A549 (cell line): ENCODE data around the gene COMMD6. TPM values are rescaled to one million over a fixed set of nuclear protein-coding genes. Genes with fewer than 3 reads are reported as not detected.

Experiments
- ATAC-seq, 2 experiments: fragments of 200-7000 bp in 1 of 2; fragments of >200 bp in 1 of 2; cut with Nextera tagmentation in 1 of 2; cut with Tn5 transposase in 1 of 2; 3 replicates each; pipeline versions ENCODE4 v1.8.0 to v1.9.1; 2018 to 2020; ENCODE audit warnings: mild to moderate bottlenecking in 1 of 2, moderate library complexity in 1 of 2
- CTCF ChIA-PET: fragments of 300-600 bp; sonication (Branson Sonifier 250); formaldehyde crosslinking; extraction: SDS; loops from one replicate; lab custom pipeline; 2021; ENCODE audit warnings: antibody characterized with exemption, inconsistent platforms; lab: Yijun Ruan, JAX
- POLR2A ChIA-PET: fragments of 350-600 bp; formaldehyde crosslinking; extraction: SDS; loops from one replicate; lab custom pipeline; 2021; ENCODE audit warnings: antibody characterized with exemption, inconsistent platforms; lab: Yijun Ruan, JAX
- DNase-seq, 2 experiments: peaks; one replicate each; pipeline versions ENCODE4 v3.0.0 to v3.0.0-alpha.2; 2011 to 2016; ENCODE audit warnings: low read depth in 1 of 2, low spot score in 1 of 2
- FAIRE-seq: peaks from 2 replicates; lab custom pipeline; 2011; peaks lifted over from hg19 to GRCh38; lab: Jason Lieb, UNC
- H3K27ac ChIP-seq, 2 experiments: fragments of >200 bp; sonication (Bioruptor Twin); formaldehyde crosslinking; 3 replicates each; pipeline ENCODE4 v1.5.1; 2016 to 2017
- H3K4me1 ChIP-seq: fragments of >200 bp; sonication (Bioruptor Twin); formaldehyde crosslinking; 3 replicates; pipeline ENCODE4 v1.6.1; 2016
- H3K4me2 ChIP-seq: fragments of >200 bp; sonication (Bioruptor Twin); formaldehyde crosslinking; 3 replicates; pipeline ENCODE4 v1.6.1; 2016
- H3K4me3 ChIP-seq: fragments of >200 bp; sonication (Bioruptor Twin); formaldehyde crosslinking; 3 replicates; pipeline ENCODE4 v1.5.1; 2016
- H3K9me3 ChIP-seq: fragments of >200 bp; sonication (Bioruptor Twin); formaldehyde crosslinking; 3 replicates; pipeline ENCODE4 v1.6.1; 2016
- BHLHE40 ChIP-seq: IDR thresholded peaks from 2 replicates; pipeline ENCODE4 v1.6.1; 2012; ENCODE audit warnings: low read depth, low read length, inconsistent platforms
- CBX8 ChIP-seq: fragments of 200-600 bp; sonication (generic); IDR thresholded peaks from 2 replicates; pipeline ENCODE4 v1.6.1; 2016
- EHF ChIP-seq: fragments of 250-450 bp; sonication (Bioruptor Pico); IDR thresholded peaks from 2 replicates; pipeline ENCODE4 v1.5.0; 2020; ENCODE audit warnings: mild to moderate bottlenecking
- ESRRA ChIP-seq: fragments of 150-350 bp; IDR thresholded peaks from 2 replicates; pipeline ENCODE4 v1.6.1; 2014; ENCODE audit warnings: mild to moderate bottlenecking, low read length, borderline replicate concordance
- FOSB ChIP-seq: fragments of 250-450 bp; sonication (Bioruptor Pico); IDR thresholded peaks from 2 replicates; pipeline ENCODE4 v1.5.0; 2020; ENCODE audit warnings: mild to moderate bottlenecking, moderate library complexity
- FOSL2 ChIP-seq, 2 experiments: fragments of 450-650 bp in 1 of 2; fragments of >200 bp in 1 of 2; sonication (Bioruptor Twin) in 1 of 2; formaldehyde crosslinking; IDR thresholded peaks; 2 replicates each; pipeline versions ENCODE4 v1.5.0 to v1.6.1; 2016 to 2020; ENCODE audit warnings: mild to moderate bottlenecking in 1 of 2, moderate library complexity in 1 of 2
- FOXS1 ChIP-seq: fragments of 250-450 bp; sonication (Bioruptor Pico); IDR thresholded peaks from 2 replicates; pipeline ENCODE4 v1.5.0; 2020; ENCODE audit warnings: mild to moderate bottlenecking, moderate library complexity
- GATA3 ChIP-seq: IDR thresholded peaks from 2 replicates; pipeline ENCODE4 v1.6.1; 2012; ENCODE audit warnings: borderline replicate concordance
- HEYL ChIP-seq: fragments of 250-450 bp; sonication (Bioruptor Pico); IDR thresholded peaks from 2 replicates; pipeline ENCODE4 v1.8.0; 2021; ENCODE audit warnings: mild to moderate bottlenecking, moderate library complexity
- JUN ChIP-seq, 2 experiments: fragments of >200 bp; sonication (Bioruptor Twin); formaldehyde crosslinking; IDR thresholded peaks; 2 replicates in 1 of 2; 3 replicates in 1 of 2; pipeline ENCODE4 v1.6.1; 2016 to 2017
- MYC ChIP-seq: IDR thresholded peaks from 2 replicates; pipeline ENCODE4 v1.6.1; 2012; ENCODE audit warnings: mild to moderate bottlenecking, inconsistent platforms, low read length, improper control_type of control experiment, borderline replicate concordance
- NPAS2 ChIP-seq: fragments of 250-450 bp; sonication (Bioruptor Pico); IDR thresholded peaks from 2 replicates; pipeline ENCODE4 v1.8.0; 2022; ENCODE audit warnings: mild to moderate bottlenecking, moderate library complexity, borderline replicate concordance
- PHF8 ChIP-seq: fragments of 200-600 bp; sonication (generic); IDR thresholded peaks from 2 replicates; pipeline ENCODE4 v1.6.1; 2016; ENCODE audit warnings: low read depth, mild to moderate bottlenecking, antibody characterized with exemption, moderate library complexity, borderline replicate concordance
- POLR2A ChIP-seq: IDR thresholded peaks from 2 replicates; pipeline ENCODE4 v1.6.1; 2012; ENCODE audit warnings: mild to moderate bottlenecking, low read length
- POLR2AphosphoS2 ChIP-seq: conservative IDR thresholded peaks from 2 replicates; pipeline ENCODE4 v1.6.1; 2012; ENCODE audit warnings: low read length, improper control_type of control experiment, inconsistent platforms
- RFX5 ChIP-seq: fragments of 450-650 bp; IDR thresholded peaks from 2 replicates; pipeline ENCODE4 v1.7.1; 2014; ENCODE audit warnings: antibody characterized with exemption, mild to moderate bottlenecking, moderate library complexity
- RNF2 ChIP-seq: fragments of 200-600 bp; sonication (generic); IDR thresholded peaks from 2 replicates; pipeline ENCODE4 v1.6.1; 2016; ENCODE audit warnings: low read depth, mild to moderate bottlenecking, antibody characterized with exemption, moderate library complexity, borderline replicate concordance
- SMC3 ChIP-seq: fragments of >200 bp; sonication (Bioruptor Twin); formaldehyde crosslinking; IDR thresholded peaks from 3 replicates; pipeline ENCODE4 v1.6.1; 2018; ENCODE audit warnings: inconsistent platforms
- SREBF2 ChIP-seq: fragments of 450-650 bp; IDR thresholded peaks from 2 replicates; pipeline ENCODE4 v1.6.1; 2014; ENCODE audit warnings: mild to moderate bottlenecking, moderate library complexity
- TP53 ChIP-seq: fragments of 250-450 bp; sonication (Bioruptor Pico); IDR thresholded peaks from 2 replicates; pipeline ENCODE4 v1.5.0; 2021; ENCODE audit warnings: mild to moderate bottlenecking, moderate library complexity
- ZC3H11A ChIP-seq: fragments of 450-650 bp; IDR thresholded peaks from 2 replicates; pipeline ENCODE4 v1.6.1; 2014; ENCODE audit warnings: antibody characterized with exemption, mild to moderate bottlenecking
- ZNF302 ChIP-seq: fragments of 250-450 bp; sonication (Bioruptor Pico); IDR thresholded peaks from 2 replicates; pipeline ENCODE4 v1.9.0; 2021; ENCODE audit warnings: inconsistent platforms, mild to moderate bottlenecking, moderate library complexity
- ZSCAN20 ChIP-seq: fragments of 250-450 bp; sonication (Bioruptor Pico); IDR thresholded peaks from 2 replicates; pipeline ENCODE4 v1.8.0; 2022; ENCODE audit warnings: mild to moderate bottlenecking, moderate library complexity
- WGBS: methylation state at CpG from one replicate; pipeline ENCODE4 v1.1.6; 2017; ENCODE audit errors: missing lambda C conversion rate; 5-methylcytosine and 5-hydroxymethylcytosine counted together
- polyA minus RNA-seq: library from RNA; depleted of rRNA, polyadenylated mRNA; stranded (reverse); fragments of >200 nt; gene quantifications from 2 replicates; pipeline ENCODE4 v1.2.3, GENCODE V29; 2011; rRNA and poly(A)+ RNA removed
- polyA plus RNA-seq, 4 experiments: library from polyadenylated mRNA; depleted of rRNA in 3 of 4; stranded (reverse); fragments of >200 nt; fragmentation: RNase III in 1 of 4; extraction: RNeasy Plus Mini Kit Qiagen cat#74134 plus additional on column Dnase treatment in 1 of 4; gene quantifications; 2 replicates in 3 of 4; 3 replicates in 1 of 4; pipeline ENCODE4 v1.2.3, GENCODE V29; 2011 to 2017
- TF ChIP-seq, protein P1 (sequence below): IDR thresholded peaks from 2 replicates; pipeline ENCODE4 v1.6.1; 2012
- TF ChIP-seq, protein P2 (sequence below): fragments of >200 bp; sonication (Bioruptor Twin); formaldehyde crosslinking; IDR thresholded peaks from 3 replicates; pipeline ENCODE4 v1.6.1; 2016
- TF ChIP-seq, protein P3 (sequence below): fragments of 450-650 bp; IDR thresholded peaks from 2 replicates; pipeline ENCODE4 v1.6.1; 2014; ENCODE audit warnings: antibody characterized with exemption
- TF ChIP-seq, protein P4 (sequence below): fragments of 250-450 bp; sonication (Bioruptor Pico); IDR thresholded peaks from 2 replicates; pipeline ENCODE4 v1.5.0; 2020; ENCODE audit warnings: low read depth, mild to moderate bottlenecking, moderate library complexity
- TF ChIP-seq, protein P5 (sequence below): IDR thresholded peaks from 2 replicates; pipeline ENCODE4 v1.6.1; 2012; ENCODE audit warnings: low read depth, borderline replicate concordance
- TF ChIP-seq, protein P6 (sequence below): fragments of >200 bp; sonication (Bioruptor Twin); formaldehyde crosslinking; IDR thresholded peaks from 3 replicates; pipeline ENCODE4 v1.5.1; 2016

Gene COMMD6
- polyA plus RNA-seq (2011; rRNA removed) = 206 and 227 TPM in 2 replicates
- polyA plus RNA-seq (2012; cell fraction: cytosol; rRNA removed) = 43.6 and 53.6 TPM in 2 replicates
- 11.2 and 15.5 TPM in 2 replicates for polyA plus RNA-seq (2012; cell fraction: nucleus; rRNA removed)
- 215 to 245 TPM (median 225 TPM) in 3 replicates for polyA plus RNA-seq (2017; fragmentation: RNase III; extraction: RNeasy Plus Mini Kit Qiagen cat#74134 plus additional on column Dnase treatment)
- polyA minus RNA-seq = 22.0 and 49.0 TPM in 2 replicates

DNA sequence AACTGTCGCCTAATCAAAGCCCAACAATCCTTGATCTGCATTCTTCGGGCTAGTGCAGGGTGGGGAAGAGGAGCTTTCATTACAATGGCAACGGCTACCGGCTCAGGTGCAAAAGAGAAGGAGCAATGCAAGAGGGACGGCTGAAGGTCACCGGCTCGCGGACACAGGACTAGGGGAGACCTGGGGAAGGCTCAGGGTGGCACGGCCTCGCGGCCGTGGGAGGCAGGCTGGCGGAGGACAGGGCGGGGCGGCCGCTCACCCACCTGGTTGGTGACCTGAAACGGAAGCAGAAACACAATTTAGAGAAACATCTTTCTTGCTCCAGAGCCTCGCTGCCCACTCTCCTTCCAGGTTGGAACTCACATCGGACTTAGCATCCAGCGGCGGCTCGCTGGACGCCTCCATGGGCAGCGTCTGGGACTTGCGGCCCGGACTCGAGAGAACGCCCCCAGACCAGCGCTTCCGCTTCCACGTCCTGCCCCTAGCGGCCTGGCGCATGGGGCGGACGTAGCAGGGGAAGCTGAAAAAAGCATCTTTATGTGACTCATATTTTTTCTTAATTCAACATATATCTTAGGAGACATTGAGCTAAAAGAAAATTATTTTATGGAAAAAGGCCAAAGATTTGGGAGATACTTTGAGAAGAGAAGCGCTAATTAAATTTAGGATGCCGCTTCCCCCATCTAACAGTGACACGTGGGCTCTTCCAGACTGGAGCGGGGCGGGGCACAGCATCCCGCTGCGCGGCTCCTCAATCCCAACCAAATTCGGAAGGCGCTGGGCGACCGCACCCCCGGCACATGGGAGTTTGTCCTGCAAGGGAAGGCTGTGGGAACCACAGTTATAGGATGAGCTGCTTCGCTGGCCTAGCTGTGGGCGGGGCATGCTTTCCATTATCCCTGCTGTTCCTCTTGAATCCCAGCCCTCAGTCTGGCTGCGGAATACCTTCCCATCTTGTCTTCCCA is at the start of gene COMMD6:
Gene COMMD6 (minus strand): TSS at position 441 of the 965 bp plus-strand sequence. CDS start 36 bp downstream, at position 405.
- CTCF ChIA-PET = interaction anchor here (0.7 kb wide), 1 partner anchor 55 kb away, joined by 3 read pairs; the partner anchor contains the start of gene TBC1D4
- Histone ChIP-seq H3K27ac (peak within 1 kb of the TSS; percentile 90 to 94), H3K4me3 (peak within 1 kb of the TSS; percentile 88), H3K4me2 (peak within 1 kb of the TSS; percentile 99), H3K9me3 (peaks cover 2% of the 10 kb centered on the region; the same call in 1 of the 3 replicates)
- FAIRE-seq (no peak), ATAC-seq (peak; percentile 98)
- TF ChIP-seq SREBF2 (no peak), TP53 (CRISPR knock-in tag) (no peak), HEYL (no peak), ZC3H11A (no peak), BHLHE40 (peak; percentile 62; the same call in 1 of the 2 replicates), ESRRA (no peak), SMC3 (no peak), CBX8 (no peak), NPAS2 (CRISPR knock-in tag) (no peak), MYC (peak; percentile 47; the same call in 1 of the 2 replicates), FOSB (CRISPR knock-in tag) (no peak), RFX5 (no peak), ZSCAN20 (no peak), EHF (CRISPR knock-in tag) (no peak), FOXS1 (CRISPR knock-in tag) (no peak), ZNF302 (CRISPR knock-in tag) (no peak), JUN (IDR thresholded peaks at IDR 0.05) (peak; percentile 40 to 67; a peak in 4 of 5 replicates), RNF2 (no peak), FOSL2 (IDR thresholded peaks at IDR 0.05) (no peak), FOSL2 (CRISPR knock-in tag; IDR thresholded peaks at IDR 0.05) (0 out of 2 replicates have a peak, but pooled peaks have one; percentile 13), POLR2A (peak; percentile 94), PHF8 (peak; percentile 78; the same call in 1 of the 2 replicates), POLR2AphosphoS2 (no peak), GATA3 (peak; percentile 69)
- TF ChIP-seq, protein P1, sequence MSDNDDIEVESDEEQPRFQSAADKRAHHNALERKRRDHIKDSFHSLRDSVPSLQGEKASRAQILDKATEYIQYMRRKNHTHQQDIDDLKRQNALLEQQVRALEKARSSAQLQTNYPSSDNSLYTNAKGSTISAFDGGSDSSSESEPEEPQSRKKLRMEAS = peak; percentile 83
- TF ChIP-seq, protein P2, sequence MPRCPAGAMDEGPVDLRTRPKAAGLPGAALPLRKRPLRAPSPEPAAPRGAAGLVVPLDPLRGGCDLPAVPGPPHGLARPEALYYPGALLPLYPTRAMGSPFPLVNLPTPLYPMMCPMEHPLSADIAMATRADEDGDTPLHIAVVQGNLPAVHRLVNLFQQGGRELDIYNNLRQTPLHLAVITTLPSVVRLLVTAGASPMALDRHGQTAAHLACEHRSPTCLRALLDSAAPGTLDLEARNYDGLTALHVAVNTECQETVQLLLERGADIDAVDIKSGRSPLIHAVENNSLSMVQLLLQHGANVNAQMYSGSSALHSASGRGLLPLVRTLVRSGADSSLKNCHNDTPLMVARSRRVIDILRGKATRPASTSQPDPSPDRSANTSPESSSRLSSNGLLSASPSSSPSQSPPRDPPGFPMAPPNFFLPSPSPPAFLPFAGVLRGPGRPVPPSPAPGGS = 0 out of 3 replicates have a peak, but pooled peaks have one; percentile 45
- TF ChIP-seq, protein P3, sequence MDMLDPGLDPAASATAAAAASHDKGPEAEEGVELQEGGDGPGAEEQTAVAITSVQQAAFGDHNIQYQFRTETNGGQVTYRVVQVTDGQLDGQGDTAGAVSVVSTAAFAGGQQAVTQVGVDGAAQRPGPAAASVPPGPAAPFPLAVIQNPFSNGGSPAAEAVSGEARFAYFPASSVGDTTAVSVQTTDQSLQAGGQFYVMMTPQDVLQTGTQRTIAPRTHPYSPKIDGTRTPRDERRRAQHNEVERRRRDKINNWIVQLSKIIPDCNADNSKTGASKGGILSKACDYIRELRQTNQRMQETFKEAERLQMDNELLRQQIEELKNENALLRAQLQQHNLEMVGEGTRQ = 0 out of 2 replicates have a peak, but pooled peaks have one; percentile 31
- TF ChIP-seq, protein P4, sequence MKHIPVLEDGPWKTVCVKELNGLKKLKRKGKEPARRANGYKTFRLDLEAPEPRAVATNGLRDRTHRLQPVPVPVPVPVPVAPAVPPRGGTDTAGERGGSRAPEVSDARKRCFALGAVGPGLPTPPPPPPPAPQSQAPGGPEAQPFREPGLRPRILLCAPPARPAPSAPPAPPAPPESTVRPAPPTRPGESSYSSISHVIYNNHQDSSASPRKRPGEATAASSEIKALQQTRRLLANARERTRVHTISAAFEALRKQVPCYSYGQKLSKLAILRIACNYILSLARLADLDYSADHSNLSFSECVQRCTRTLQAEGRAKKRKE = no peak
- TF ChIP-seq, protein P5, sequence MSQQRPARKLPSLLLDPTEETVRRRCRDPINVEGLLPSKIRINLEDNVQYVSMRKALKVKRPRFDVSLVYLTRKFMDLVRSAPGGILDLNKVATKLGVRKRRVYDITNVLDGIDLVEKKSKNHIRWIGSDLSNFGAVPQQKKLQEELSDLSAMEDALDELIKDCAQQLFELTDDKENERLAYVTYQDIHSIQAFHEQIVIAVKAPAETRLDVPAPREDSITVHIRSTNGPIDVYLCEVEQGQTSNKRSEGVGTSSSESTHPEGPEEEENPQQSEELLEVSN = peak; percentile 80; the same call in 1 of the 2 replicates
- TF ChIP-seq, protein P6, sequence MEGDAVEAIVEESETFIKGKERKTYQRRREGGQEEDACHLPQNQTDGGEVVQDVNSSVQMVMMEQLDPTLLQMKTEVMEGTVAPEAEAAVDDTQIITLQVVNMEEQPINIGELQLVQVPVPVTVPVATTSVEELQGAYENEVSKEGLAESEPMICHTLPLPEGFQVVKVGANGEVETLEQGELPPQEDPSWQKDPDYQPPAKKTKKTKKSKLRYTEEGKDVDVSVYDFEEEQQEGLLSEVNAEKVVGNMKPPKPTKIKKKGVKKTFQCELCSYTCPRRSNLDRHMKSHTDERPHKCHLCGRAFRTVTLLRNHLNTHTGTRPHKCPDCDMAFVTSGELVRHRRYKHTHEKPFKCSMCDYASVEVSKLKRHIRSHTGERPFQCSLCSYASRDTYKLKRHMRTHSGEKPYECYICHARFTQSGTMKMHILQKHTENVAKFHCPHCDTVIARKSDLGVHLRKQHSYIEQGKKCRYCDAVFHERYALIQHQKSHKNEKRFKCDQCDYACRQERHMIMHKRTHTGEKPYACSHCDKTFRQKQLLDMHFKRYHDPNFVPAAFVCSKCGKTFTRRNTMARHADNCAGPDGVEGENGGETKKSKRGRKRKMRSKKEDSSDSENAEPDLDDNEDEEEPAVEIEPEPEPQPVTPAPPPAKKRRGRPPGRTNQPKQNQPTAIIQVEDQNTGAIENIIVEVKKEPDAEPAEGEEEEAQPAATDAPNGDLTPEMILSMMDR = no peak
- TF ChIP-seq, all 56 proteins: peak for 11
- POLR2A ChIA-PET = interaction anchor here (0.7 to 1.4 kb wide), 6 partner anchors 14 to 56 kb away, joined by 3 read pairs; partner anchors contain the start of gene TBC1D4
- 2% methylated on average over 38 of the region's 51 CpGs for WGBS
- peaks cover 13% of the 10 kb centered on the region for H3K4me1 ChIP-seq
- DNase-seq = peak; percentile 88 to 93
